GM12865 (cell line): ENCODE measurements around the gene TIMM9.
"Not testable (repeated sequence)": the region's sequence is repeated elsewhere in the genome, so short reads cannot be mapped to it uniquely, and the experiment has no call there.

Source experiments
- DNase-seq: peaks from one replicate; pipeline ENCODE4 v3.0.0; 2010; ENCODE audit warnings: low read depth
- H3K4me3 ChIP-seq: 2 replicates; pipeline ENCODE4 v1.5.1; 2011; ENCODE audit warnings: mild to moderate bottlenecking, low read depth, low read length, control low read depth
- CTCF ChIP-seq: IDR thresholded peaks from 2 replicates; pipeline ENCODE4 v1.5.1; 2011; ENCODE audit warnings: low read length, control low read depth, low read depth, inconsistent platforms; ENCODE audit not compliant: insufficient read depth; ENCODE audit errors: missing control alignments

TIMM9 gene

DNA sequence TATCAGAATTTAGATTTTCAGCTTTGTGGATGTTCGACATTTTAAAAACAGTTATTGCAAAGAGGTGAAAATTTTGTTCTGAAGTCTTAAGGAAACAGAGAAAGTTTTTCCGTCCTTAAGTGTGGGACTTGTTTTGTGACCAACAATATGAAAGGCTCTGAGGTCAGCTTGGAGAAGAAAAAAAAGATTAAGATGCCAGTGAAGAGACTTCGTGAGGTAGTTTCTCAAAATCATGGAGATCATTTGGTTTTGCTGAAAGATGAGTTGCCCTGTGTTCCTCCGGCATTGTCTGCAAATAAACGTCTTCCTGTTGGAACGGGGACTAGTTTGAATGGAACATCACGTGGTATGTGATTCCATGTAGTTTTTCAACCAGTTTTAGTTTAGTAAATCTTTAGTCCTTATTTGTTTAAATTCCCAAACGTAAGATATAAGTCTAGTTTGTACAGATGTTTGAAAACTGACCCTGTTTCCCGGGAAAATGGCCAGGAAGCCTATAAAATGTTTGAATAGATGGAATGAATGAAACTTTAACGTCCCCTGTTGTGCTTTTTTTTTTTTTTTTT lies 870 bp upstream of the TIMM9 start:
- TF ChIP-seq CTCF, result no peak
- peak overlapping the region; percentile 87 for H3K4me3 ChIP-seq
- DNase-seq, result peak; percentile 57

GRCh38 chr14:58426670-58427280 lies 556 bp downstream of the TIMM9 start:
- DNase-seq, result peak; percentile 79
- no peak for TF ChIP-seq CTCF
- H3K4me3 ChIP-seq, result peak overlapping the region; percentile 97

DNA sequence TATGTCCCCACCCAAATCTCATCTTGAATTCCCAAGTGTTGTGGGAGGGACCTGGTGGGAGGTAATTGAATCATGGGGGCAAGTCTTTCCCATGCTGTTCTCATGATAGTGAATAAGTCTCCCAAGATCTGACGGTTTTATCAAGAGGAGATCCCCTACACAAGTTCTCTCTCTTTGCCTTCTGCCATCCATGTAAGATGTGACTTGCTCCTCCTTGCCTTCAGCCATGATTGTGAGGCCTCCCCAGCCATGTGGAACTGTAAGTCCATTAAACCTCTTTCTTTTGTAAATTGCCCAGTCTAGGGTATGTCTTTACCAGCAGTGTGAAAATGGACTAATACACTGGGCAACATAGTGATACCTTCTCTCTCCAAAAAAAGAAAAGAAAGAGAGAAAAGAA lies 10.4 kb downstream of the TIMM9 start:
- not testable (repeated sequence) for H3K4me3 ChIP-seq, DNase-seq

- H3K4me3 ChIP-seq, result no peak overlapping the region
- no peak for TF ChIP-seq CTCF
- no peak for DNase-seq
Observed at GRCh38 chr14:58415636-58416547, 11.4 kb downstream of the TIMM9 start.

DNA sequence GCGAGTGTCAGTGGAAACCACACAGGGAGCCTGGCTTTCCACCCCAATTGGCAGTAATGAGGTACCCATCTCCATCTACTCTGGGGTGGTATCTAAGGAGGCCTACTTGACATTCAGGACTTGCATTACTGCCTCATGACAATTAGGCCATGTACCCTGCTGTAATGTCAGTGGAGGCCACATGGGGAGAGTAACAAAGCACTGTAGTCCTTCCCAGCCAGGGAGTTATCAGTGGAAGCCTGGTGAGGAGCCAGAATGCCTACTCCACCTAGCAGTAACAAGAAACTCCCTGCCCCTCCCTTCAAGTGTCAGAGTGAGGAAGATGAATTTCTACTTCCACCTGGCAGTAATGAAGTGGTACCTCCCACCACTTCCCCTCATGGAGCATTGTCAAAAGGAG lies 12.5 kb downstream of the TIMM9 start:
- no peak for TF ChIP-seq CTCF
- DNase-seq, result no peak
- no peak overlapping the region for H3K4me3 ChIP-seq

GRCh38 chr14:58408681-58409215 lies 18.6 kb downstream of the TIMM9 start:
- TF ChIP-seq CTCF, result no peak
- no peak overlapping the region for H3K4me3 ChIP-seq
- no peak for DNase-seq

DNA sequence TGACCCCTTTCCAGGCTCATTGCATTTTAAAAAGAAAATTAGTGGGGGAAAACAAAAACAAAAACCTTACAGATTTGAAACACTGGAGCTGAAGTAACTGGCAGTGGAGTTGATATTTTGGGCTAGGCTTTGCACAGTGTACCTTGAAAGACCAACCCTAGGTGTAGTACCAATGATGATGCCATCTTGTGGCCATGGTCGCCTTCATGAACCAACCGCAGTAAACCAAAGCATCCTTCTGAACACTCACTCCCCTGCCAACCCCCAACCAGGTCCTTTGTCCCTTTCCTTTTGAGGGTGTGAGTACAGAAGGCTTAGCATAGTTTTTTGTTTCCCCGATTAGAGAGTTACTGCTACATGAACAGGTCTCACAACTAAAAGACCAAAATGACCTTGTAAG lies 25.7 kb downstream of the TIMM9 start:
- no peak for DNase-seq
- TF ChIP-seq CTCF, result no peak

More for the DNA sequence above, 25.7 kb downstream of the TIMM9 start:
- no peak overlapping the region for H3K4me3 ChIP-seq
